CMK (cell line): Measurements from ENCODE around the gene FOXP4.
A peak's percentile ranks its signal among the peaks of the same experiment; 100 is the strongest.

Experiments
- DNase-seq: peaks from one replicate; pipeline ENCODE4 v3.0.0-alpha.2; 2010; ENCODE audit warnings: low read depth

The FOXP4 gene

DNA sequence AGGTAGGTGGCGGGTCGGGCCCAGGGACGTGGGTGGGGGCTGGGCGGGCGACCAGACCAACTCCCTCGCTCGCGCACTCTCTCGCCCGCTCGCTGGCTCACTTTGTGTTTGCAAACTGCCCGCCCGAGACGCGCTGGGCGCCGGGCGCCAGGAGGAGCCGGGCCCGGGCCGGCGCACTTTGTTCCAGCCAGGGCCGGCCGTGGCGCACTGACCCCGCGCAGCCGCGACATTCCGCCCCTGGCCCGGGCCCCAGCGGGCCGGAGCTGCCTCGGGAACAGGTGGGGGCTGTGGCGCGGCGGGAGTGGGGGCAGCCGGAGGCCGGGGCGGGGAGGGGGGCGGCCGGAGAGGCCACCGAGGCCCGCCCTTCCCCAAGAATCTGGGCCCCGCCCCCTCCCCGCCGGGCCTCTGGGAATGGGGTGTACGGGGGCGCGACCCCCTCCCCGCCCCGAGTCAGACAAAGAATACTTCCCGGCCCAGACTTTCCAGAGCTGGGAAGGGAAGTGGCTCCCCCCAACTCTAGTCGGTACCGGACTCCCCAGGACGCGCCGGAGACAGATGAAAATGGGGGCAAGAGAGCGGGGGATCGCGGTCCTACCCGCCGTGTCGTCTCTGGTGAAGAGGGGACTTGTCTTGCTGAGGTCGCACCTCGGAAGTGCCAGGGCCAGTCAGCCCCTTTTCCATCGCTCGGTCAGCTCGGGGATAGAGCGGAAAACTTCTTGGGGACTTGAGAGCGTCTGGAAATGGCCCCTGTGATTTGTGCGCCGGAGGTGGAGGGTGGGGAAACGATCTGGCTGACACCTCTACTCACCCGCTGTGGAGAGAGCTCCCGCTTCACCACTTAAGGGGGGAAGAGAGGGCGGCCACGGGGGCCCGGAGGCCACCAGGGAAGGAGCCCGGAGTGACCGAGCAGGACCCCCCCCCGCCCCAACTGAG, 951 bp downstream of the FOXP4 start:
- DNase-seq = no peak

DNA sequence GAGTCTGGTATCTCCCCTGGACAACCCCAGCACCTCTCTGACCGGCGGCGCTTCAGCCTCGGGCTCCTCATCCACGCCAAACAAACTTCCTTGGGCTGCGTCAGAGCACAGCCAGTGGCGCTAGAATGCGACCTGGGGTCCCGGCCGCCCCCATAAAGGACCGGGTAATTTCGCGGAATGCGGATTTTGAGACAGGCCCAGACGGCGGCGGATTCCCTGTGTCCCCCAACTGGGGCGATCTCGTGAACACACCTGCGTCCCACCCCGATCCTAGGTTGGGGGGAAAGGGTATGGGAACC, 1.6 kb downstream of the FOXP4 start:
- no peak for DNase-seq

DNA sequence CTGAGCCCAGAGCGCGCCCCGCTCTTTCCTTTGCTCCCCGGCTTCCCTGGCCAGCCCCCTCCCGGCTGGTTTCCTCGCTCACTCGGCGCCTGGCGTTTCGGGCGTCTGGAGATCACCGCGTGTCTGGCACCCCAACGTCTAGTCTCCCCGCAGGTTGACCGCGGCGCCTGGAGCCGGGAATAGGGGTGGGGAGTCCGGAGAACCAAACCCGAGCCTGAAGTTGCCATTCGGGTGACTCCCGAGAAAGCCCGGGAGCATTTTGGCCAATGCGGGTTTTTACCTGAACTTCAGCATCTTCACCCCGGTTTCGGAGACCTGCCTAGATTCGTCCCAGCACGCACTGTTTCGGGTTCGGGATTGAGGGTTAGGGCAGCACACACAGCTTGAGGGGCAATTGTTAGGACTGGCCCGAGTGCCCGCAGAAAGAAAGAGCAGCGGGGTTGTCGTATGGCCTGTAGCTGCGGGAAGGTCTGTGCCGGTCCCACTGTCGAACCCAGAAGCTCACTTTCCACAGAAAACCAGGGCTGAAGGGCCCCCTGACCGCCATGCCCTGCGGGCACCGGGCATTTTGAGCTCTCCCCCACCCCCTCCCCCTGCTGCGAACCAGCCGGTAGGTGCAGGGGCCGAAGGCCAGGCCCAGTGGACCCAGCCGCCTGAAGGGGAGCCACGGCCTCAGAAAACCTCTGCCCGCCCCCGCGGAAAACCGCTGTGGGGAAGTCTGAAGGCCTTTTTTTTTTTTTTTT, 2.1 kb downstream of the FOXP4 start:
- no peak for DNase-seq

DNA sequence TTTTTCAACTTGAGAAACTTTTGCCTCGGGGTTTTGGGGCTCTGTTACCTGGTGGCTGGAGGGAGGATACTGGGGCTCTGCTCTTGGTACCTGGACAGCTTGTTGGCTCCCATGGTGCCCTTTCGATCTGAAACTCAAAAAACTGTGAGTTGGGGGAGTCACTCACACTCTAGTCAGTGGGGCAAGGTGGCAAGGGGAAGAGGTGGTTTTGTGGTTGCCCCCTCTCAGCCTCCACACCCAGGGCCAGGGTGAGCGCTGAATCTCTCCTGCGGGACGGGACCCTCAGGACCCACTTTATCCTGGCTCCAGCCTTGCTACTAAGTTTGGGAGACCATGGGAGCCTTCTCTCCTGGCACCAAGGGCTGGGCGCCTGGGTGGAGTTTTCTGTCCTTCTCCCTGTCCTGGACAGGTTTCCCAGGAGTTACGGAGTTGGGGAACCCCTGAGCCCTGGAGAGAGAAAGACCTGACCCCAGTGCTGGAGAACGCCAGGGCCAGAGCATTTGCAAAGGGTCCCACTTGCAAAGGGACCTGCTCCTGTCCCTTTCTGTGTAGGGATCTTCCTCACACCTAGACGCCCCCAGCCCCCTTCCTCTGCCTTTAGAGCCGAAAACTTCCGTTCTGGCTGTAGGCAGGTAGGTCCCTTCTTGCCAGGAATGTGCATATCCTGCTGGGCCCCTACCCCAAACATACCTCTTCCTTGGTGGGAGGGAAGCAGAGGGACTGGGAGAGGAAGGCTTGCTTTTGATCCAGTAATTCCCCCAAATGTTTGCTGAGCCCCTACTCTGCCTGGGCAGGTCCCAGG, 2.9 kb downstream of the FOXP4 start:
- DNase-seq = no peak

DNA sequence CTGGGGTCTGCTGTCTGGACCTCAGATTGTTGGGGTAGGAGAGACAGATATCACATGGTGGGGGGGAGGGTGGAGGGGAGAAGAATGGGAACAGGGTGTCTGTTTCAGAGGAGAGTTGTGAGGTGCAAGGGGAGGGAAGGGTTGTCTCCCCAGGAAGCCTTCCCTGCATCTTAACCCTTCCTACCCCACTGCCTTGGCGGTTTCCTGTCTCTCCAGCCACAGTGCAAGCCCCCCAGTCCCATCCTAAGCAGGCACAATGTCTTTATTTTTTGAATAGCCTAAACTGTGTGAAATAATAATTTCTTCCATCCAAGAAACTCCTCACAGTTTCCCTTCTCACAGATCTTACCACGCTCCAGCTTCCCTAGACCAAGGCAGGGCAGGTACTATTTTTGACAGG, 3.5 kb downstream of the FOXP4 start:
- DNase-seq = no peak

DNA sequence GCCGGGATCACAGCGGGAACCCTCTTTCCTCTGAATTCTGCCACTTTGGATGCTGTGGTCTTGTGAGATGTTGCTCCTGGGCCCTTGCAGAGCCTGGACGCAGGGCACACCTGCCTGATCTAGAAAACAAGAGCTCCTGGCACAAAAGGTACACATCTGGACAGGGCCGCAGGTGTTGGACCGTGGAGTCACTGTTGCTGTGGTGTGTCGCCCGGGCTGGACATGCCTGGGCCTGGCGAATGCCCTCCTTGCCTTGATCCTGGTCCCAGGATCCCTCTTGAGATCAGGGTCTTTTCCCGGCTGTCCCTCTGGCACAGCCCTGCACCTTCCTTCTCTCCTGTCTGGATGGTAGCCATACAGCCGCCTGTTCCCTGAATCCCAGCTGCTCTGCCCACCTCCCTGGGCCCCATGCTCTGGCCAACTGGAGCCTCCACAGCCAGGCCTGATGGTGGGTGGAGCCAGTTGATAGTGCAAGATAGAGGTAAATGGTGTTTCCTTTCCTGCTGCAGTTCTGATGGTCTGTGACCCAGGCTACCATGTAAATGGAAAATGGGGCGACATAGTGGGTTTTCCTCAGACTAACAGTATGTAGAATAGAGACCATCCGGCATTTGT, 5.0 kb downstream of the FOXP4 start:
- no peak for DNase-seq

DNA sequence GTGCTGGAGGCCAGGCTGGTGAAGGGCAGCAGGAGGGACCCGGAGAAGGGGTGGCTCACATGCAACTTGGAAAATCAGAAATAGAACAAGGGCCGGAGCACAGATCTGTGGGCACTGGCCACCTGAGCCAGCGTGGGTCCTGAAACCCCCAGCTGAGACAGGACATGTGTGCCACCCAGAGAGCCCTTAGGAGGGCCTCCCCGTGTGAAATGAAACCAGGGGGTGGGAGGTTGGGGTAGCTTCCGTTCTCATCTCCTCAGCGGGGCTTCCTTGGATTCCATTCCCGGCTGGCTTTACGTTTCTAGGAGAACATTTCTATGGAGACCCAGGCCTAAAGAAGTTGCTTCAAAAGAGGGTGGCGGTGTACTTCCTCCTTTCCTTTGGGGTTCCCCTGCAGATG, 5.7 kb downstream of the FOXP4 start:
- DNase-seq = no peak

DNA sequence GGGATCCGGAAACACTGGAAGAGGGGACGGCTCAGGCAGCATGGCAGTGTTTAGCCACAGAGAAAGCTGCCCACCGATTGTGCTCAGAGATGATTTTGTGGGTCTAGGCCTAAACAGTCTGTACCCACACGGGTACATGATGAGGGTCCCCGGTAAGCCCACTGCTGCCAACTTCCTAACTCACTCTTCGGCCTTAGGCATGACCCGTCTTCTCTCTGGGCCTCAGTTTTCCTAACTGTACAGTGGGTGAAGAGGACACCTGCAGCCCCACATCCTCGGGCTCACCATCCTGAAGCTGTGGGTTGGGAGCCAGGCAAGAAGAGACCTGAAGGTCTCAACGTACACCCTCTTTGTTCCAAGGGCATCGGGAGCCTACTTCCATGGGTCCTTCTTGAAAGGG, 6.5 kb downstream of the FOXP4 start:
- no peak for DNase-seq

DNA sequence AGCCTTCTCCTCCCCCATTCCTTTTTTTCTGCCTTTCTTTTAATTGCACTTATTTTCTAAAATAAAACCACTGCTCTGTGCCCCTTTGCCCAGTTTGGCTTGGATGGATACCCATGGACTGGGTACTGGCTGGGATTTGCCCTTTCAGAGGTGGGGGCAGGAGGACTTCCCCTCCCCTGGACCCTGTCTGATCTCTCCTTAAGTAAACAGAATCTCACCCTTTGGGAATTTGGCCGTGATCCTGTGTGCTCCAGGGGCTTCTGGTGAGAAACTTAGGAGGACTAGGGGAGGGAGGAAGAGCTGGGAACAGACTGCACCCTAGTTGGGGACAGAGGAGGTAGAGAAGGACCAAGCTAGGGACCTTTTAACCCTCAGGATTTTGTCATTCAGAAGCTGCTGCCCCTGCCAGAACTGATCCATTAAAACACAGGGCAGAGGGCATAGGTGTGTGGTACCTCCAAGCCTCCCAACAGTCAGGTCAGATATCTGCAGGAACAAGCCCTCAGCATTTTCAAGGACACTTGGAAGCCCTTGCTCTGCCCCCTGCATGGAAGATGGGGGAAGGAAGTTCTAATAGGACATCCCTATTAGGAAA, 7.3 kb downstream of the FOXP4 start:
- no peak for DNase-seq

DNA sequence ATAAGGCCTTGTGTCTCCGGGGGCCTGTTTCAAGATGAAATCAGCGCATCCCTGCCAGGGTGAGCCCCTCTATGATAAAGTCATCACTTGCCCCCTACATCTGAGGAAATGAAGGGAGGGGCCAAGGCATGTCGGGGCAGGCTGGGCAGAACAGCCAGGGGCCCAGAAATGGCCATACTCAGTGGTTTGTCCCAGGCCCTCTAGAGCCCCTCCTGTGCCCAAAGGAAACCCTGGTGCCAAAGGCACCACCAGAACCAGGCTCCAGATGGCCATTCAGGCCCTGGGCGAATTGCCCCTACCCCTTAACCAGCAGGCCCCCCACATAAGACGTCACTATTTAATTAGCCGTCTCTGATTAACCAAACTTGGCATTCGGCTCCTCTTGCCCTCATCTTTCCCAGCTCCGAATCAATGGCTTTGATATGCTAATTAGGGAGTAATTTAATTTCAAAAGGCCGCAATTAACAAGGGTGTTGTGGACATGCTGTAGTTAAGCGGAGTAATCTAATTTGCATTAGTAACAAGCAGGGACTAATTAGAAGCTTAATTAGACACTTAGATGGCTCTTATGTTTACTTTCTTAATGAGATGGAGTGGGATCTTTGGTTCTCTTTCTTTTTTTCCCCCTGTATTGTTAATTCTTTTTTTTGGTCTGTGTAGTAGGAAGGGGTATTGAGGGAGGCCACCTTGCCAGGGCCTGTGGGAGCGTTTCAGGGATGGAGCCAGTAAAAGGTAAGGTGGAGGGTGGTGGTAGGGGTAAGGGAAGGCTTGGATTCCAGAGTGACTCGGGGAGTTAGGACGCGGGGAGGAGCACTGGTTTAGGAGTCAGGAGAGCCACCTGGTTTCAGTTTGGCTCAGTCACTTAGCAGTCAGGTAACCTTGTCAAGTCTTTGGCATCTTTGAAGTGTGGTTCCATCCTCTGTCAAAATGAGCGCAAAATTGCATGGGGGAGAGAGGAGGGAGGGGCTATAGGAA, 9.4 kb downstream of the FOXP4 start:
- no peak for DNase-seq

DNA sequence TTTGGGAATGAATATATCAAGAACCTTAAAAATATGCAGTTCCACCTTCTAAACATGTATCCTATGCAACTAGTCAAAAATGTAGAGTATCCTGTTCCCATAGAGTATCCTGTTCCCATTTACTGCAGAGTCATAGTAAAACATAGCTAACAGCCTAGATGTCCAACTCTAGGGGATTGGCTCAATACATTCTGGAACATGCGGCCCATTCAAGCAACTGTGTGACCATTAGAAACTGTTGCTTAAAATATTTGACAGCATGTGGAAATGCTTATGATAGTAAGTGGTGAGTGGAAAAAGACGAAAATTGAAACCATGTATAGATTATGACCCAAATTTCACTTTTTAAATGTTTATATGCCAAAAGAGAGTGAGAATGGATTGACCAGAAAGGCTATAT, 11.2 kb downstream of the FOXP4 start:
- DNase-seq = no peak

DNA sequence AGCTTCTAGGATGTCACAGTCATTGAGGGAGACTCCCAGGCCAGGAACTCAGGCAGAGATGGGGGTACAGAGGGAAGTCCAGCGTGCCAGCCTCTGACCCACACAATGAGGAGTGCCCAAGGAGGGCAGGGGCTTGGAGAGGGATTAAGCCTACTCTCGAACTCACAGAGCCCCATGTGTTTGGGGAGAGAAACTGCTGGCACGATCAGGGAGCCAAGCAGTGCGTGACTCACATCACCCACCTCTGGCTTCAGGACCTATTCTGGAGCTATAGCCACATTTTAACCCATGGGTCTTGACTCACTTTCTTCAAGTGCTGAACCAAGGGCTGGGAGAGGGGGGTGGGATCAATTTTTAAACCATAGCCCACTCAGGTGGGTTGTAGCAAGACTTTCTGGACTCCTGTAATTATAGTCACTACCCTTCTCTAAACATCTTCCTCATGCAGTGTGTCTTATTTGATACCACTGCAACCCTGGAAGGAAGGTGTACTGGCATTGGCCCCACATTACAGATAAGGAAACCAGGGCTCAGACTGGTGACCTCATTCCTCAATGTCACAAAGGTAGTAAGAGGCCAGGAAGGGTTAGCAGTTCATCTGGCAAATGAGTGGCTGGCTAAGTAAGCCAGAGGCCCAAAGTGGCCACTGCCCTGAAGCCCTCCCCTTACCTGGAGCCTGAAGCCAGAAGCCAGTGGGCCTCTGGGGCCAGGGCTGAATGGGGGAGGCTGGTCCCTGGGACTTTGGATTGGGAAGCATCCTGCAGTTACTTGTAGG, 12.0 kb downstream of the FOXP4 start:
- no peak for DNase-seq

DNA sequence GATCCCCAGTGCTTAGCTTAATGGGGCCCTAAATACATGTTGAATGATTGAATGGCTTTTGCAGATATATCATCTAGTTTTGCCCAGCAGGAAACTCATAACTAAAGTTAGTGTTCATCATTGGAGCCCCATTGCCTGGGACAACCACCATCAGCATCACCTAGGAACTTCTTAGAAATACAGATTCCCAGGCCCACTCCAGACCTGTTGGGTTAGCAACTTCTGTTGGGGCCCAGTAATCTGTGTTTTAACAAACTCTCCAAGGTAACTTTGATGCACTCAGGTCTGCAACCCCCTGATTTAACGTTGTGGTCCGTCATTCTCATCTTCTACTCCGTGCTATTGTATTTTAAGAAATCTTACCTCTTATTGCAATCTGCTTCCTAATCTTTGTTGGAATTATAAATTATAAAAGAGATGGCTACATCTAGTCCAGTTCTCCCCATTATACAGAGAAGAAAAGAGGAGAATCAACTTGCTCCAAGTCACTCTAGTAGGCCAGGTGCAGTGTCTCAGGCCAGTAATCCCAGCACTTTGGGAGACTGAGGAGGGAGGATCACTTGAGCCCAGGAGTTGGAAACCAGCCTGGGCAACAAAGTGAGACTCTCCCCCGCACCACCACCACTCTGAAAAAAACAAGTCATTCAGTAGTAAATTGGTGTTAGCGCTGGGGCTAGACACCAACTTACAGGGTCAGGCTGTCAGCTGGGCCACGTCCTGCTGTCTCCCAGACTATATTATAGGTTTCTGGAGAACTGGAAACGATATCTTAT, 13.7 kb downstream of the FOXP4 start:
- DNase-seq = no peak

DNA sequence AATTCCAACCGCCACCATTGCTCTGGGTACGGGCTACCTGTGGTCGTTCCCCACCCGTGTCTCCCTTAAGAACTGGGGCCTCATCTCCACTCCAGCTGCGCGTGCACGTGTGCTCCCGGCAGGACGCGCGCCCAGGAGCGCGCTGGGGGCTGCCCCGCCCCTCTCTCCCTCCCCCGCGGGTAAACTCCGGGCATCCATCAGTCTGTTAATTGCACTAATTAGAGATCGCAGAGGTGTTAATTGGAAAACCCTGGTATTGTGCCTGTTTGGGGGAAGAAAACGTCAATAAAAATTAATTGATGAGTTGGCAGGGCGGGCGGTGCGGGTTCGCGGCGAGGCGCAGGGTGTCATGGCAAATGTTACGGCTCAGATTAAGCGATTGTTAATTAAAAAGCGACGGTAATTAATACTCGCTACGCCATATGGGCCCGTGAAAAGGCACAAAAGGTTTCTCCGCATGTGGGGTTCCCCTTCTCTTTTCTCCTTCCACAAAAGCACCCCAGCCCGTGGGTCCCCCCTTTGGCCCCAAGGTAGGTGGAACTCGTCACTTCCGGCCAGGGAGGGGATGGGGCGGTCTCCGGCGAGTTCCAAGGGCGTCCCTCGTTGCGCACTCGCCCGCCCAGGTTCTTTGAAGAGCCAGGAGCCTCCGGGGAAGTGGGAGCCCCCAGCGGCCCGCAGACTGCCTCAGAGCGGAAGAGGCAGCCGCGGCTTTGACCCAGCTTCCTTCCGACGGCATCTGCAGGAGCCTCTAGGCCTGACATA, 14.4 kb downstream of the FOXP4 start:
- peak; percentile 81 for DNase-seq

DNA sequence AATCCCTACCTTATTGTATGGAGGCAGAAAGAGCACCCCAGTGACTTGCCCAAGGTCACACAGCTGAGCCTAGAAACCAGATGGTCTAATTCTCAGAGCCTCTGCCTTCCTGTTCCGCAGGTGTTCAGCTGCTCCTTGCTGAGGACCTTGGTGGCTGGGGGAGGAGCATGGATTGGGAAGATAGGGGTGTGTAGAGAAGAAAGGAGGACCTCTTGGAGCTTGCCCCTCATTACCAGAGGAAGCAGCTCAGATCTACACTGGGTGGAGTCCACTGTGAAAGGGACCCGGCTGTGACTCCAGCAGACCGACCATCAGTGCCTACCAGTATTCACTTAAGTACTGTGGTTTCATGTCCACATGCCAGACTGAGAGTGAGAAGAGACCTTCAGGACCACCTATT, 15.2 kb downstream of the FOXP4 start:
- DNase-seq = peak; percentile 50

DNA sequence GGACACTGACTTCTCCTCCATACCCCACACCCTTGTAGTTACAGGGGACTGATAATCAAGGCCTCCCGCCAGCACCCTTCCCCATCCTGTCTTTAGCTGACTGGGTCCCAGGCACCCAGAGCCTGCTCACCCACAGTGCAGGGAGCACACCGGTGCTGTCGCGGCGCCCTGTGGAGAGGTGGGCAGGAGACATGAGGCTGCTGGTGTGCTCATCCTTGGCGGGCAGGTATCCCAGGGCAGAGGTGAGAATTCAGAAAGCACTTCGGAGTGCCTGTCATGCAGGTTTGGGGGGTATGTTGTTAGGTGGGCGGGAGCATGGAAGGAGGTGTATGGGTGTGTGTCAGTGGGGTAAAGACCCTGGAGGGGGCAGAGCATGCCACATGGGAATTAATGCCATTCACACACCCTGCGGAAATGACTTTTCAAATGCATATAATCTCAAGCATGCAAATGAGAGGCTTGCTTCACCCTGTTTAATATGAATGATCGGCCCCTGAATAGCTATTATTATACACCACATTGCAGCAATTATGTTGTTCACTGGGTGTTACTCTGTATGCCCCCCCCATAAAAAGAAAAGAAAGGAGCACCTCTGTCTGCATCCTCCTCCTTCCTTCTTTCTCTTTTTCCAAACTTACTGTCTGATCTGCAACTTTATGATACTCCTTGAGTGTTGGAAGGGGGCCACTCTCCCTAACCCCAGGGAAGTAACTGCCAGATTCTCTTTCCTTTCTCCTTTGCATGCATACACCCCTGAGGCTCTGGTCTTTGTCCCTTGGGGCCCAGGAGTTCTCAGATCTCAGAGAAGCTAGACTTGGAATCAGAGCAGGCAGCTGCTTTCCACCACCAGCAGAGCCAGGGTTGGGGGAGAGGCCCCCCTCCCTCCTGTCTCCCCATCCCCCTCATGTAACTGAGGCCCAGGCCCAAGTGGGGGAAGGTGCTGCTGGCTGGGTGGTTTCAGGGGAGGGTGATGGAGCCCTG, 16.0 kb downstream of the FOXP4 start:
- no peak for DNase-seq
